DMS153 treated with DMSO at 0.1 percent for 48 hours (cell line): ENCODE measurements around the gene ANXA8L1.
"Not testable (repeated sequence)": the region's sequence is repeated elsewhere in the genome, so short reads cannot be mapped to it uniquely, and the experiment has no call there.

ENCODE experiments used
- DNase-seq: peaks from one replicate; lab custom pipeline; 2025; ENCODE audit not compliant: unreplicated experiment; lab: John Stamatoyannopoulos, UW

Gene ANXA8L1

GRCh38 chr10:46396441-46397279, 21.1 kb downstream of the ANXA8L1 start:
- DNase-seq, result not testable (repeated sequence)

DNA sequence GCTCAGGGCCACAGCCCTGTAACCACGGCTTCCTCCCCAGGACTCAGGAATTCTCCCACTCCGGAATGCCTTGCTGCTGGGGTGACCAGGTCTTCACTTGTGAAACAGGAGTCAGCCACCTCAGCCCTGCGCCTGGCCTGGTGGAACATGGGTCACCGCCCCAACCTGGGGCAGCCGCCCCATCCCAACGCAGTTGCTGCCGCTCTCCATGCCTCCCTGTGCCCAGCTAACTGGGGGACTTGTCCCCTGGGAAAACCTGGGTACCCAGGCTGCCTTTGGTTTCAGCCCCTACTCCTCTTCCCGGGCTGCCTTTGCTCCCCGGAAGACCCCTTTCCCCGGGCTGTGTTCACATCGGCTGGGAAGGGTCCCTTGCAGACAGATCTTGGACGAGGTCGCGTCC, 22.2 kb downstream of the ANXA8L1 start:
- not testable (repeated sequence) for DNase-seq

GRCh38 chr10:46398212-46398886, 22.8 kb downstream of the ANXA8L1 start:
- not testable (repeated sequence) for DNase-seq

- not testable (repeated sequence) for DNase-seq
Measured at GRCh38 chr10:46409556-46409955, 34.0 kb downstream of the ANXA8L1 start.

- not testable (repeated sequence) for DNase-seq
Measured at GRCh38 chr10:46411123-46411522, 35.5 kb downstream of the ANXA8L1 start.

DNA sequence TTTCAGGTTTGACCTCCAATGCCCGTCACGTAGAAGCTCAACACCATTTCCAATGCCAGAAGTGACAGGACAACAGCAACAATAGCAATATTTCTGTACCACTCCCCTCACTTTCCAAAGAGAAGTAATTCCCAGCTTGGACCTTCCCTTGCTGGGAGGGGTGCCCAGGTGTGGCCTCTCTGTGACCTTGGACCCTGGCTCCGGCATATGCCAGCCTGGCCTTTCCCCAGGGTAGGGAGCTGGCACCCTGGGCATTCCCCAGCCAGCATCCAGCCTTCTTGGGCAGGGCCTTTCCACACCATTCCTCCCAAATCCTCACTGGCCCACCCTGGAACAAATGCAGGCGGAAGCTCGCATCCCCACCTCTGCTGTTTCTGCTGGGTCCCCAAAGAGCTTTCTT, 37.1 kb downstream of the ANXA8L1 start:
- DNase-seq, result not testable (repeated sequence)

GRCh38 chr10:46415291-46415690, 39.7 kb downstream of the ANXA8L1 start:
- not testable (repeated sequence) for DNase-seq

DNA sequence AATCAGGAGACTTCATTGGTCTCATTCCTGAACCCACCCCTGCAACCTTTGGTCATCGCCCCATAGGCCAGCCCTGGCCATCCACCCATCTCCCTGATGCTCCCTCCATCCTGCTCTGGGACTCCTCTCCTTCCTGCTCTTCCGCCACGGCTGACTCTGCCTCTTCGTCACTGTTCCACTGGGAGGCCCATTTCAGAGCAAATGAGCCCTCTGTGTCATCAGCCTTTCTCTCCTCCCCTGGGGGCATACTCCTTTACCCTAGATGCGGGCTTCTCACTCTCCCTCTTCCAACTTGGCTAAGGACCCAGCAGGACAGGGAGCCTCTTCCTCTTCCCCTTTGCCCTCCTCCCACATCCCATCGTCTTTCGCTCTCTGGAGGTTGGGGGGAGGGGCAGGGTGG, 42.7 kb downstream of the ANXA8L1 start:
- DNase-seq, result not testable (repeated sequence)

- not testable (repeated sequence) for DNase-seq
Measured at GRCh38 chr10:46419570-46420379, 44.2 kb downstream of the ANXA8L1 start.

DNA sequence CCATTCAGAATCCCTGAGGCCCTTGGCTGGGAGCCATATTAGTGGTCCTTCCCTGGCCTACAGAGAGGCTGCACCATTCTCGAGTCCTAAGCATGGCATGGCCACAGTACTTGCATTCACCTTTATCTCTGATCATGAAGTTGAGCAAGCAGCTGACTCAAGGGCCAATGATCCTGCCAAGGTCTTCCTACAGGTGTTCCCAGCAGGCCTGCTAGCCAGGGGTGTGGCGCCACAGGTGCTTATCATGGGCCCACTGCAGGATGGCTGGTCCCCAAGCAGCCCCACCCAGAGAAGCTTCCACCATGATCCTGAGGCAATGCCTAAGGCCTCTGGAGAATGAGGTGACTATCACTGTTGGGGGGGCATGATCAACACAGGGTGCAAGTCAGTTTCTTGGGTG, 48.0 kb downstream of the ANXA8L1 start:
- not testable (repeated sequence) for DNase-seq

- DNase-seq, result not testable (repeated sequence)
Measured at GRCh38 chr10:46440942-46441341, 65.4 kb downstream of the ANXA8L1 start.
